Dedifferentiated amniotic fluid mesenchymal stem cell (primary cell): Measurements from ENCODE around the gene DPH6.

Source experiments
- DNase-seq: peaks from one replicate; pipeline ENCODE4 v3.0.0-alpha.2; 2016; ENCODE audit errors: extremely low spot score

The DPH6 gene

GRCh38 chr15:35540885-35541284 is 5.1 kb downstream of the DPH6 start:
- DNase-seq = peak; percentile 67

GRCh38 chr15:35540021-35540420 is 5.9 kb downstream of the DPH6 start:
- DNase-seq = no peak

GRCh38 chr15:35535365-35535916 is 10.5 kb downstream of the DPH6 start:
- DNase-seq = no peak

- no peak for DNase-seq
These were observed 12.5 kb downstream of the DPH6 start for GRCh38 chr15:35533130-35534110.

- no peak for DNase-seq
These were observed 15.3 kb downstream of the DPH6 start for GRCh38 chr15:35530698-35531097.

- no peak for DNase-seq
These were observed 16.2 kb downstream of the DPH6 start for GRCh38 chr15:35529784-35530183.

GRCh38 chr15:35522061-35522460 is 23.9 kb downstream of the DPH6 start:
- DNase-seq = no peak

- DNase-seq = peak; percentile 69
These were observed 26.3 kb downstream of the DPH6 start for GRCh38 chr15:35519541-35520149.

GRCh38 chr15:35519052-35519451 is 26.9 kb downstream of the DPH6 start:
- DNase-seq = no peak

- peak; percentile 31 for DNase-seq
These were observed 31.2 kb downstream of the DPH6 start for GRCh38 chr15:35514759-35515158.

- DNase-seq = no peak
These were observed 37.9 kb downstream of the DPH6 start for GRCh38 chr15:35507932-35508638.

- DNase-seq = no peak
These were observed 39.6 kb downstream of the DPH6 start for GRCh38 chr15:35506272-35506870.

GRCh38 chr15:35505809-35506208 is 40.2 kb downstream of the DPH6 start:
- DNase-seq = no peak

- no peak for DNase-seq
These were observed 40.8 kb downstream of the DPH6 start for GRCh38 chr15:35505141-35505540.

- no peak for DNase-seq
These were observed 46.2 kb downstream of the DPH6 start for GRCh38 chr15:35499723-35500122.

GRCh38 chr15:35496585-35496984 is 49.4 kb downstream of the DPH6 start:
- no peak for DNase-seq

GRCh38 chr15:35495080-35495479 is 50.9 kb downstream of the DPH6 start:
- no peak for DNase-seq

- DNase-seq = no peak
These were observed 54.0 kb downstream of the DPH6 start for GRCh38 chr15:35491999-35492398.

- DNase-seq = no peak
These were observed 54.8 kb downstream of the DPH6 start for GRCh38 chr15:35491173-35491572.

GRCh38 chr15:35490511-35490910 is 55.5 kb downstream of the DPH6 start:
- DNase-seq = no peak

GRCh38 chr15:35487417-35487816 is 58.5 kb downstream of the DPH6 start:
- no peak for DNase-seq

- no peak for DNase-seq
These were observed 59.7 kb downstream of the DPH6 start for GRCh38 chr15:35486296-35486695.
